Neural cell (in vitro differentiated cells): ENCODE data around the gene PRTG. TPM values are rescaled to one million over a fixed set of nuclear protein-coding genes. Genes with fewer than 3 reads are reported as not detected.

Source experiments
- H2AFZ ChIP-seq: fragments of 200-600, 300-800 bp; sonication (generic), shearing (Covaris generic); 2 replicates; pipeline ENCODE4 v1.6.0; 2014; ENCODE audit warnings: low read depth, mild to moderate bottlenecking, antibody characterized with exemption, low read length, moderate library complexity
- H3F3A ChIP-seq: fragments of 200-600 bp; shearing (Covaris generic); 2 replicates; pipeline ENCODE4 v1.6.1; 2016; ENCODE audit warnings: mild to moderate bottlenecking, moderate library complexity, mixed read lengths, antibody characterized with exemption, low read length; ENCODE audit not compliant: insufficient read depth, poor library complexity, severe bottlenecking
- H3K27ac ChIP-seq: fragments of 200-600, 300-800 bp; sonication (generic), shearing (Covaris generic); 2 replicates; pipeline ENCODE4 v1.5.1; 2014; ENCODE audit warnings: mild to moderate bottlenecking, low read length, moderate library complexity
- H3K27me3 ChIP-seq: fragments of 300-800, 200-600 bp; sonication (generic), shearing (Covaris generic); 2 replicates; pipeline ENCODE4 v1.6.0; 2014; ENCODE audit warnings: mild to moderate bottlenecking, low read depth, low read length, moderate library complexity; ENCODE audit not compliant: insufficient read depth
- H3K36me3 ChIP-seq: fragments of 300-800, 200-600 bp; sonication (generic), shearing (Covaris generic); 2 replicates; pipeline ENCODE4 v1.5.1; 2014; ENCODE audit warnings: mild to moderate bottlenecking, antibody characterized with exemption, low read length, moderate library complexity; ENCODE audit not compliant: insufficient read depth
- H3K4me2 ChIP-seq: fragments of 300-800, 200-600 bp; sonication (generic), shearing (Covaris generic); 2 replicates; pipeline ENCODE4 v1.6.0; 2014; ENCODE audit warnings: mild to moderate bottlenecking, low read length
- H3K4me3 ChIP-seq: fragments of 300-800, 200-600 bp; sonication (generic), shearing (Covaris generic); 2 replicates; pipeline ENCODE4 v1.5.1; 2014; ENCODE audit warnings: mild to moderate bottlenecking, low read length, moderate library complexity
- H3K79me2 ChIP-seq: fragments of 200-600 bp; shearing (Covaris generic); replicated peaks from 2 replicates; pipeline ENCODE4 v1.6.0; 2014; ENCODE audit warnings: mild to moderate bottlenecking, low read length, moderate library complexity; ENCODE audit not compliant: insufficient read depth
- H3K9ac ChIP-seq: fragments of 300-800, 200-600 bp; sonication (generic), shearing (Covaris generic); 2 replicates; pipeline ENCODE4 v1.6.1; 2016; ENCODE audit warnings: mild to moderate bottlenecking, low read length, mixed read lengths
- H3K9me2 ChIP-seq: fragments of 200-600 bp; shearing (Covaris generic); 2 replicates; pipeline ENCODE4 v1.6.1; 2016; ENCODE audit warnings: mild to moderate bottlenecking, low read length, mixed read lengths; ENCODE audit not compliant: insufficient read depth
- H3K9me3 ChIP-seq: fragments of 200-600, 300-800 bp; sonication (generic), shearing (Covaris generic); 2 replicates; pipeline ENCODE4 v1.6.1; 2016; ENCODE audit warnings: mild to moderate bottlenecking, mixed run types, low read length, moderate library complexity, mixed read lengths
- H4K20me1 ChIP-seq: fragments of 200-600 bp; shearing (Covaris generic); 2 replicates; pipeline ENCODE4 v1.6.1; 2016; ENCODE audit warnings: mild to moderate bottlenecking, mixed run types; ENCODE audit not compliant: insufficient read depth
- CTCF ChIP-seq: fragments of 450-650 bp; IDR thresholded peaks from 2 replicates; pipeline ENCODE4 v1.5.1; 2014; ENCODE audit warnings: antibody characterized with exemption, mild to moderate bottlenecking, moderate library complexity; ENCODE audit not compliant: poor library complexity, severe bottlenecking
- EP300 ChIP-seq: fragments of 450-650 bp; conservative IDR thresholded peaks from 2 replicates; pipeline ENCODE4 v1.6.1; 2014; ENCODE audit warnings: antibody characterized with exemption, mild to moderate bottlenecking, moderate library complexity; ENCODE audit not compliant: poor library complexity, severe bottlenecking
- EZH2 ChIP-seq: fragments of 200-600, 300-800 bp; shearing (Covaris generic), sonication (generic); IDR thresholded peaks from 2 replicates; pipeline ENCODE4 v1.6.1; 2014; ENCODE audit warnings: antibody characterized with exemption, low read length, borderline replicate concordance, mild to moderate bottlenecking; ENCODE audit not compliant: insufficient read depth, poor library complexity, severe bottlenecking
- MXI1 ChIP-seq: fragments of 450-650 bp; conservative IDR thresholded peaks from 2 replicates; pipeline ENCODE4 v1.6.1; 2014; ENCODE audit warnings: antibody characterized with exemption, mild to moderate bottlenecking; ENCODE audit not compliant: poor library complexity, severe bottlenecking
- POLR2AphosphoS5 ChIP-seq: IDR thresholded peaks from 2 replicates; pipeline ENCODE4 v1.6.1; 2012
- RAD21 ChIP-seq: fragments of 450-650 bp; conservative IDR thresholded peaks from 2 replicates; pipeline ENCODE4 v1.6.1; 2014; ENCODE audit warnings: antibody characterized with exemption, mild to moderate bottlenecking, moderate library complexity
- REST ChIP-seq: IDR thresholded peaks from 2 replicates; pipeline ENCODE4 v1.6.1; 2012; ENCODE audit warnings: borderline replicate concordance
- SMC3 ChIP-seq: fragments of 450-650 bp; conservative IDR thresholded peaks from 2 replicates; pipeline ENCODE4 v1.6.1; 2014; ENCODE audit warnings: antibody characterized with exemption, mild to moderate bottlenecking, moderate library complexity; ENCODE audit not compliant: poor library complexity
- TAF1 ChIP-seq: IDR thresholded peaks from 2 replicates; pipeline ENCODE4 v1.6.1; 2012; ENCODE audit warnings: low read depth
- polyA plus RNA-seq: library from polyadenylated mRNA; depleted of rRNA; stranded (reverse); fragments of >200 nt; gene quantifications from 2 replicates; pipeline ENCODE4 v1.2.3, GENCODE V29; 2014

PRTG gene
- polyA plus RNA-seq, 1 donor from 2014 or later, result 3.8 TPM

DNA sequence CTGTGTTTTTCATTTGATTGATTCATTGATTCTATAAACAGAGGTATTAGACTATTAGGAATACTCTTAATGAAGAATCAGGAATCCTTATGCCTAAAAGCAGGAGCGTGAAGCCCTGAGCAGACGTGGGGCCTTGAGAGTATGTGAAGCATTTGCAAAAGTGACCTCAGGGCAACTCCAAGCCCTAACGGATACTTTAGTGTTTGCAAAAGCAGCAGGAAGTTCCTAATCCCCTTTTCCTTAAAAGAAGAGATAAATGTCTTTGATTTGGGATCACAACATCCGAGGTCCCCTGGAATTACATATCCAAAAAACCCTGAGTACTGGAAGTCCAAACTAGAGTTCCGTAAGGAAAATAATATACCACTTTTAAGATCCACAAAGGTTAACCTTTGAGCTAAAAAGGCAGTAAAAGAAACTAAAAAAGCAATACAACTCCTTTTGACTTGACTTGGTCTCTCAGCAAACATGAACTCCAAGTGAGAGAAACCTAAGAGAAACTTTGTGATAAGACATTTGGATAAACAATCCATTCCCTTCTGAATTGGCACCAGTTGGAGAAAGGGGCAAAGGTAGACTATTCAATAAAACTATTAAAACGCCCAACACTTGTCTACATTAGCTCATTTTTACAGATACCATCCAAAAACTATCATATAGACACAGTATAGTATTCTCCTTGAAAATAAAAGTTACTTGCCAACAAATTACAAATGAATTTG, 27.4 kb downstream of the PRTG start:
- TF ChIP-seq TAF1, result no peak
- TF ChIP-seq RAD21, result no peak
- TF ChIP-seq REST, result no peak
- TF ChIP-seq EZH2, result no peak
- TF ChIP-seq POLR2AphosphoS5, result no peak
- no peak for TF ChIP-seq EP300
- TF ChIP-seq SMC3, result no peak
- TF ChIP-seq CTCF, result no peak
- no peak for TF ChIP-seq MXI1
- H4K20me1 ChIP-seq, result no peaks in the 10 kb centered on the region
- H3K36me3 ChIP-seq, result no peaks in the 10 kb centered on the region
- H3K9me3 ChIP-seq, result no peaks in the 10 kb centered on the region
- H3K27ac ChIP-seq, result no peak overlapping the region
- no peak overlapping the region for H3K9ac ChIP-seq
- no peaks in the 10 kb centered on the region for H3K79me2 ChIP-seq
- H3K9me2 ChIP-seq, result no peaks in the 10 kb centered on the region
- H3K27me3 ChIP-seq, result no peaks in the 10 kb centered on the region
- no peak overlapping the region for H3K4me2 ChIP-seq
- no peaks in the 10 kb centered on the region for H3F3A ChIP-seq
- no peak overlapping the region for H3K4me3 ChIP-seq
- H2AFZ ChIP-seq, result no peak overlapping the region

DNA sequence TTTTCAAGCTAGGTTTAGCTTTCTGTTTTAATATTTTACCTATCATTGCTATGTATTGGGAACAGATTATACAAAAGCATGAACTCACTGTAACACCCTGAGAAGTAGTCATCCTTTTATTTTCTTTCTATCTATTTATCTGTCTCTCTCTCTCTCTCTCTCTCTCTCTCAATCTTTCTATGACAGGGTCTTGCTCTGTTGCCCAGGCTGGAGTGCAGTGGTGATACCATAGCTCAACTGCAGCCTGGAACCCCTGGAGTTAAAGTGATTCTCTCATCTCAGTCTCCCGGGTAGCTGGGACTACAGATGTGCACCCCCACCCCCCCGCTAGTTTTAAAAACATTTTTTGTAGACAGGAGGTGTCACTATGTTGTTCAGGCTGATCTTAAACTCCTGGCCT, 28.9 kb downstream of the PRTG start:
- no peaks in the 10 kb centered on the region for H4K20me1 ChIP-seq
- H3K4me2 ChIP-seq, result no peak overlapping the region
- no peaks in the 10 kb centered on the region for H3K27me3 ChIP-seq

More for the DNA sequence above, 28.9 kb downstream of the PRTG start:
- no peaks in the 10 kb centered on the region for H3K36me3 ChIP-seq
- no peak overlapping the region for H3K9ac ChIP-seq
- no peaks in the 10 kb centered on the region for H3K79me2 ChIP-seq
- no peak overlapping the region for H3K4me3 ChIP-seq
- H3F3A ChIP-seq, result no peaks in the 10 kb centered on the region
- H2AFZ ChIP-seq, result no peak overlapping the region
- H3K9me2 ChIP-seq, result no peaks in the 10 kb centered on the region
- no peaks in the 10 kb centered on the region for H3K9me3 ChIP-seq
- no peak overlapping the region for H3K27ac ChIP-seq
- TF ChIP-seq EP300 (no peak), RAD21 (no peak), REST (no peak), TAF1 (no peak), POLR2AphosphoS5 (no peak), CTCF (no peak), SMC3 (no peak), MXI1 (no peak)
